HG02840 (cell line): ENCODE data around the gene NDE1.

Experiments used
- ATAC-seq: cut with Tn5 transposase; IDR thresholded peaks from one replicate; pipeline ENCODE4 v1.9.1; 2021; ENCODE audit warnings: mild to moderate bottlenecking, moderate library complexity, moderate number of reproducible peaks; ENCODE audit not compliant: unreplicated experiment, low FRiP score

Gene NDE1

GRCh38 chr16:15760129-15760528 lies 110.1 kb downstream of the NDE1 start:
- ATAC-seq, result no peak

- ATAC-seq, result no peak
Measured at GRCh38 chr16:15764112-15764511, 114.1 kb downstream of the NDE1 start.

GRCh38 chr16:15765116-15765515 lies 115.1 kb downstream of the NDE1 start:
- no peak for ATAC-seq

GRCh38 chr16:15765880-15766279 lies 115.8 kb downstream of the NDE1 start:
- ATAC-seq, result peak; percentile 73

- no peak for ATAC-seq
Measured at GRCh38 chr16:15766918-15767317, 116.9 kb downstream of the NDE1 start.

GRCh38 chr16:15768201-15768600 lies 118.2 kb downstream of the NDE1 start:
- ATAC-seq, result no peak

- ATAC-seq, result no peak
Measured at GRCh38 chr16:15769239-15769638, 119.2 kb downstream of the NDE1 start.

- no peak for ATAC-seq
Measured at GRCh38 chr16:15770107-15770506, 120.1 kb downstream of the NDE1 start.

GRCh38 chr16:15770512-15770911 lies 120.5 kb downstream of the NDE1 start:
- ATAC-seq, result no peak

GRCh38 chr16:15771694-15772093 lies 121.6 kb downstream of the NDE1 start:
- no peak for ATAC-seq

- ATAC-seq, result no peak
Measured at GRCh38 chr16:15772579-15773293, 122.7 kb downstream of the NDE1 start.

- ATAC-seq, result no peak
Measured at GRCh38 chr16:15773968-15774367, 123.9 kb downstream of the NDE1 start.

GRCh38 chr16:15775209-15775608 lies 125.2 kb downstream of the NDE1 start:
- no peak for ATAC-seq

- no peak for ATAC-seq
Measured at GRCh38 chr16:15775663-15776304, 125.7 kb downstream of the NDE1 start.
